ENCODE measurements around the gene CDK6.
A peak's percentile ranks its signal among the peaks of the same experiment; 100 is the strongest.

CDK6 gene

DNA sequence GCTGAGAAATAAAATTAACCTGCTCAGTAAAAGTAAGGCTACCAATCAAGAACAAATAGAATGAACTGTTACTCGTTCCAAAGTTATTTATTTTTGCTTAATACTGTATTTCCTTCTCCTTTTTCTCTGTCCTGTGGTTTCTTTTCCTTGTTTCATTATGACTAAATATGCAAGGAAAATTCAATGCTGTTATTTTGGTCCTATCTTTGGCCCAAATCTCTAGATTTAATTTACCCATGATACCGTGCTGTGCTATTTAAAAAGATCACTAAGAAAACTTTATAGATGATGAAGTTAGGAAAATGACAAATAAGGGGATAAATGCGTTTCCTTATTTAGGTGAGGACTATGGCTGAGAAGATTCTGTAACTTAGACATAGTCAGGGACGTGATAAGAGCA, 200.8 kb downstream of the CDK6 start:
- no peak overlapping the region for H3K4me3 ChIP-seq (ENCODE audit: low read depth, low read length)
- TF ChIP-seq CTCF (IDR thresholded peaks at IDR 0.05; ENCODE audit: insufficient read depth, low read depth, low read length, missing control alignments) = no peak
- DNase-seq (ENCODE audit: low read depth) = no peak

DNA sequence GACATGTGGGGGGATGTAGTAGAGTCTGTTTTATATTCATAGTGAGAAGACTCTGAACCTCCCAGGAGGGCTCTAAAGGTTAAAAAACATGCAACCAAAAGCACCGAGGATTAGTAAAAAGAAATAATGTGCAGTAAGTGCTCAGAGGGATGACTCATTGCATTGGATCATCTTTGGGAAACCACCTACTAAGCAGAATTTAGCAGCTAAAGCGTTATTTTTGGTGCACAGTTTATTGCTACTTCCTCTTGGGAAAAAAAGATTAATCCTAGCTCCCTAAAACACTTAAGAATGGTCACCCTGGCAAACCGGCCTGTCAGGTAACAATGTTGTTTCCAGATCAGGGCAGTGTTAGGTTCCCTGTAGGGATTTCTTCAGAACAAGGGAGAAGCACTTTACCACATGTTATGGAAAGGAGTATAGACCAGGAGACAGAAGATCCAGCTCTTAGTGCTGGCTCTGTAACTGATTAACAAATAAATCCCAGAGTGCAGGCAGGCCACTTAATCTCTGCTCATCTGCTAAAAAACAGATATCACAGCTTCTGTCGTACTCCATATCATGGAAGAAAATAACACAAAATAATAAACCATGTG, 201.4 kb downstream of the CDK6 start:
- peak; percentile 78 for DNase-seq (ENCODE audit: low read depth)
- TF ChIP-seq CTCF (IDR thresholded peaks at IDR 0.05; ENCODE audit: insufficient read depth, low read depth, low read length, missing control alignments) = no peak
- no peak overlapping the region for H3K4me3 ChIP-seq (ENCODE audit: low read depth, low read length)

DNA sequence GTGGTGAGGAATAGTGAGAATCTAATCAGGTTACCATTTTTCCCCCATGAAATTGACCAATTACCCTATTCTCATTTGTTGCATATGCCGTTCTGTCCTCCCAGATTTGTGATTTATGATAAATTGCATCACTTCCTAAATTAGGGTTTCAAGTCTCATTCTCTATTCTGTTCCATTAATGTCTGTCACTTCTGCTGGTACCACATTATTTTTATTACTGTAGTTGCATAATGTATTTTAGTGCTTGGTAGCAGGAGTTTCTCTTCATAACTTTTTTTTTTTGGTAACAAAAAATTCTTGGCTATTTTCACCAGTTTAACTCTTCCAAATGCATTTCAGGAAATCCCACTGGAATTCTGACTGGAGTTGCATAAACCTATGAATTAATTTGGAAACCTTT, 202.2 kb downstream of the CDK6 start:
- H3K4me3 ChIP-seq (ENCODE audit: low read depth, low read length) = no peak overlapping the region
- DNase-seq (ENCODE audit: low read depth) = peak; percentile 41

DNA sequence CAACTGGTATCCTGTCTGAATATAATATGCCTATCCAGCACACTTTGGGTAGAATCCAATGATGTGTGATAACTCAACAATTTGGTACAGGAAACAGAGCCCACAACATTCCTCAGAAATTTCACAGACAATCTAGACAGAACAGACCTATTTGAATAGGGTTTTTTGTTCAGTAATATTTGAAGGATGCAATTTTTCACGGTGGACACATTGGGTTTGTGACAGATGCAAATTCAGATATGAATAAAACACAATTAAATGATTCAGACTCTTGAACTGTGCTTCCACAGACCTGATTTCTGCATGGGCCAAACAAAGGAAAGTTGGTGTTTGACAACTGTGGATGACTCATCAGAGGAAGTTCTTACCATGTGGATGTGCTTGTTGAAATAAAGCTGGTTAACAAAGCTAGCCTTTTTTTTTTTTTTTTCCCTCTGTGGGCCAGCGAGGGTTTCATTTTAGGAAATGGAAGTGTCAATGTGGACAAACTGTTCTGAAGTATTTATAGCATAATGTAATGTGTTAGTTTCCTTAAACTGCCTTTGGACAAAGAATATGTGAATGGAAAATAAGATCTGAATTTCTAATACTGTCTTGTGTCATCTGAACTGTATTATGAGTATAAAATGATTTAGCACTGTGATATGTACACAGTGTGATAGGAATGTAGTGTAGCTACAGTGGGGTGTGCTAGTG, 203.0 kb downstream of the CDK6 start:
- TF ChIP-seq CTCF (IDR thresholded peaks at IDR 0.05; ENCODE audit: insufficient read depth, low read depth, low read length, missing control alignments) = no peak
- DNase-seq (ENCODE audit: low read depth) = peak; percentile 56
- no peak overlapping the region for H3K4me3 ChIP-seq (ENCODE audit: low read depth, low read length)

More for the DNA sequence above, 202.2 kb downstream of the CDK6 start:
- no peak for TF ChIP-seq CTCF (IDR thresholded peaks at IDR 0.05; ENCODE audit: insufficient read depth, low read depth, low read length, missing control alignments)

- no peak overlapping the region for H3K4me3 ChIP-seq (ENCODE audit: low read depth, low read length)
- TF ChIP-seq CTCF (IDR thresholded peaks at IDR 0.05; ENCODE audit: insufficient read depth, low read depth, low read length, missing control alignments) = no peak
- no peak for DNase-seq (ENCODE audit: low read depth)
Measured at GRCh38 chr7:92632791-92633190, 203.6 kb downstream of the CDK6 start.

GRCh38 chr7:92631850-92632487, 204.4 kb downstream of the CDK6 start:
- TF ChIP-seq CTCF (IDR thresholded peaks at IDR 0.05; ENCODE audit: insufficient read depth, low read depth, low read length, missing control alignments) = no peak
- no peak overlapping the region; the same call in 1 of the 2 replicates for H3K4me3 ChIP-seq (ENCODE audit: low read depth, low read length)
- DNase-seq (ENCODE audit: low read depth) = peak; percentile 62

Data from GM12865 (cell line).